H1 (cell line): ENCODE results near the gene FAM83B. TPM values are rescaled to one million over a fixed set of nuclear protein-coding genes. Genes with fewer than 3 reads are reported as not detected.

Experiments
- BACH1 ChIP-seq: IDR thresholded peaks from 2 replicates; pipeline ENCODE4 v1.6.1; 2012; ENCODE audit warnings: low read length, improper control_type of control experiment
- RAD21 ChIP-seq, 2 experiments: IDR thresholded peaks in 1 of 2; conservative IDR thresholded peaks in 1 of 2; 2 replicates each; pipeline ENCODE4 v1.6.1; 2011; ENCODE audit warnings: low read depth in 2 of 2, low read length in 2 of 2, improper control_type of control experiment in 1 of 2, inconsistent platforms in 1 of 2, mild to moderate bottlenecking in 1 of 2, moderate library complexity in 1 of 2
- polyA plus RNA-seq, 7 experiments: library from polyadenylated mRNA; depleted of rRNA in 3 of 7; stranded (reverse) in 5 of 7; unstranded in 2 of 7; fragments of >200 nt in 5 of 7; fragments of 200-250 nt in 2 of 7; gene quantifications; 1 replicate in 5 of 7; 2 replicates in 1 of 7; 4 replicates in 1 of 7; pipeline versions ENCODE4 v1.2.1 to v1.2.3, GENCODE V29; 2011 to 2013; ENCODE audit warnings: missing spikeins in 2 of 7, mixed read lengths in 2 of 7
- total RNA-seq: library from RNA; stranded (reverse); fragmentation: NEBNext Ultra II Directional; extraction: Animal tissue kit (Norgen Biotek cat#: 25700); gene quantifications from 2 replicates; pipeline ENCODE4 v1.2.1, GENCODE V29; 2021

Gene FAM83B
- total and polyA plus RNA-seq, 2 of the 8 experiments (the other 6 are each of a cell fraction or from before 2014, with no cell fraction given) = 0.71 to 5.7 TPM

GRCh38 chr6:54868556-54868955 lies 22.0 kb downstream of the FAM83B start (continued):
- no peak for TF ChIP-seq RAD21 (IDR thresholded peaks at IDR 0.05 in 1 of 2, conservative IDR thresholded peaks at IDR 0.05 in 1 of 2; ENCODE audit: low read depth in 2 of 2, low read length in 2 of 2)
- TF ChIP-seq BACH1 = no peak
